DOHH2 (cell line): ENCODE data around the gene PACRG.

Experiments
- CTCF ChIP-seq: fragments of 200-600 bp; sonication (generic); IDR thresholded peaks from one replicate; pipeline ENCODE4 v1.5.1; 2014; ENCODE audit warnings: antibody characterized with exemption, mild to moderate bottlenecking, low read depth, low read length; ENCODE audit not compliant: poor library complexity, severe bottlenecking
- EZH2phosphoT487 ChIP-seq: fragments of 200-600 bp; sonication (generic); IDR thresholded peaks from 2 replicates; pipeline ENCODE4 v1.6.1; 2017; ENCODE audit warnings: borderline replicate concordance, mild to moderate bottlenecking, antibody characterized with exemption, low read length, moderate library complexity, mixed read lengths

DNA sequence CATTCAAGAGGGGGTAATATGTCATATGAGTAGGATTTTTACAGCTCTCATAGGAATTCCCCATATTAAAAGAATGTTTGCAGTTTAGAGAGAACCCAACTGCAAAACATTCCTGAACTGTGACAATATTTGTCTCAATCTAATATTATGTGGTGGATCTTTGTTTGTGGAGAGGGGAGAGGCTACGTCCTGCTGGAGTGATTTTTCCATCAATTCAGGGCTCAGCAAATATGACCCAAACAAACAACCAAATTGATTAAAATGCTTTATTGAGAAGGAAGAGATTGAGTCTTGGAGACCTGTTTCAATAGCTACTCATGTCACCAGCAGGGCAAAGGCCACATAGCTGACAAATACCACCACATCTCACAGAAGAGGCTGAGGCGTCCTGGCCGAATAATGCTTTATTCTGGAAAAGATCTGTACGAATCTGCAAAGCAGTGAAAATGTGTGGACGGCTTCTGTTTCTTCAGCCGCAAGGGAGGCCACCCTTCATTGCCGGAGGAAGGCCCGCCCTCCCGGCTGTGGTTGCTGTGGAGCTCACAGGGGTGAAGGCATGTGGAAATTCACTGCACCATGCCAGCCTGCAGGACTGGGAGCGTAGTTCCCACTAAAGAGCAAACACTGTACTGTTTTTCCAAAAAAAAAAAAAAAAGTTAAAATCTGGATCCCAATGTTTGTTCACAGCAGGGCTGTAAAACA is 597.1 kb downstream of the PACRG start:
- TF ChIP-seq CTCF: no peak
- TF ChIP-seq EZH2phosphoT487: no peak
